ENCODE results near the gene MYO1E. TPM values are rescaled to one million over a fixed set of nuclear protein-coding genes. Genes with fewer than 3 reads are reported as not detected.
"Not testable (repeated sequence)": the region's sequence is repeated elsewhere in the genome, so short reads cannot be mapped to it uniquely, and the experiment has no call there.

The MYO1E gene
- total RNA-seq, 1 experiment from 2014 or later = 55.2 TPM

DNA sequence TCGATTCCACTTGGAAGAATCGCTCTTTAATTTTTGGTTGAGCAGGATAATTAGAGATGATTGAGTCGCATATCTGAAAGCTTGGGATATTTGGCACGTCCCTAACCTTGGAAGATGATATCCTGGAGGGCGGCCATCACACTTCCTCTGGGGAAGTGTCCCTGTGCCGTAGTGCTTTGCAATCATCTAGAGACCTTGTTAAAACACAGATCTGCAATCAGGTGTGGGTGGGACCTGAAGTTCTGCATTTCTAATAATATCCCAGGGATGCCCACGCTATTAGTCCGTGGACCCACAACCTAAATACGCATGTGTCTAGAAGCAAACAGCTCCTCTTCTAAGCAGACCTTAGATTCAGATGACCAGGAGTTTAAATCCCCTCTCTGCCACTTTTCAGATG lies 20.5 kb downstream of the MYO1E start:
- no peak for DNase-seq (ENCODE audit: low read depth)

DNA sequence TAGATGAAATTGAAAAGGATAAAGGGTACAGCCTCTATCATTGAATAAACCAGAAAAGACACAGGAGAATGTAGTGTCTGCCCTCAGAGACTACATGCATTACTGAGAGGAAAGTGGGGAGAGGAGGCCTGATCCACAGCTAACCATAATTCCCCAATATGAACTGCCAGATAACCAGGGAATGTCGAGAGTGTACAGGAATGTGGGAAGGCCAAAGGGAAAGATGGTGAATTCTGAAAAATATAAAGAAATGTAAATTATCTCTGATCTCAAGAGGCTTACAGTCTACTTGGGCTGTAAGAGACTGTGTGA lies 22.3 kb downstream of the MYO1E start:
- DNase-seq (ENCODE audit: low read depth) = no peak

DNA sequence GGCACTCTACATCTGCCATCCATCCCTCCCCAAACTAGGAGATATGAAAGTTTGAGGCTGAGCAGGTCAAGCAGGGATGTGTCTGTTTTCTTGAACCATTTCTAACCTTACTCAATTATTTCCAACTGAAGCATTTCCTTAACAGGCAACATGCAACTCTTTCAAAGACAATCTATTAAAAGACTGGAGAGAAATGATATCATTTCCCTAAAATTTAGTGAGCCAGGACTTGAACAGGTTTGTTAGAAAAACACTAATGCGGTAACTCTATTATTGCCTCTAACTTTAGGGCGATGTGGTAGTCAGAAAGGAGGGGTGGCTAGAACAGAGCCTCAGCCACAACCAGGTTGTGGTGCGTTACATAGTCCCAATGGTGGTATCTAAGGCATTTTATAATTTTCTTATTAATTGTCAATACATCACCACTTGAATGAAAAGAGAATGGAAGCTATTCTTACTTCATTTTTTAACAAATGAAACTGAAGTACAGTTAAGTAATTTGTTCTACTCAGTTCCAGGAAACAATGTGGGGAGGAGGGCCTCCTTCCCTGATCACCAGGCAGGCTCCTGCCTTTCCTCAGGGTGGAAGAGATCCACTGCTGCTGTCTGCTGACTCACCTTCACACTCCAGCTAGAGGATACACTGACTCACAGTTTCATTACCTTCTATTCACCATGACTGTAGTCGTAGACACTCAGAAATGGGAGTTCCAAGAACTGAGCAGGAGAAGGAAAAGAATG lies 22.8 kb downstream of the MYO1E start:
- DNase-seq (ENCODE audit: low read depth) = peak; percentile 92

GRCh38 chr15:59347915-59348314 lies 24.8 kb downstream of the MYO1E start:
- no peak for DNase-seq (ENCODE audit: low read depth)

- DNase-seq (ENCODE audit: low read depth) = no peak
Measured at GRCh38 chr15:59346951-59347350, 25.7 kb downstream of the MYO1E start.

DNA sequence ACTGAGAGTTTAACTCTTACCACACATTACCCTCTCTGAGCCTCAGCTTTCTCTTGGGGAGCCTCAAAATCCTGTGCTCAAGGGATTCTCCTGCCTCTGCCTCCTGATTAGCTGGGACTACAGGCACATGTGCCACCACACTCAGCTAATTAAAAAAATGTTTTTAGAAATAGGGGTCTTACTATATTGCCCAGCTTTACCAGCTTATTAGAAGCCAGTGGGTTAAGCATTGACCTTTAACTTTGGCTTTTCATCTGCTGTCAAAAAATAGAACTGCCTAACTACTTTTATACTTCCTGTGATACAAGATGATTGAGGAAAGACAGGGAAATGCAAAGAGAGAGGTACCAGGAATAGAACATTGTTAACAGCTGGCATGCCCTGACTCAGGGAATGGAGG lies 27.3 kb downstream of the MYO1E start:
- no peak for DNase-seq (ENCODE audit: low read depth)

GRCh38 chr15:59344311-59344710 lies 28.4 kb downstream of the MYO1E start:
- DNase-seq (ENCODE audit: low read depth) = no peak

DNA sequence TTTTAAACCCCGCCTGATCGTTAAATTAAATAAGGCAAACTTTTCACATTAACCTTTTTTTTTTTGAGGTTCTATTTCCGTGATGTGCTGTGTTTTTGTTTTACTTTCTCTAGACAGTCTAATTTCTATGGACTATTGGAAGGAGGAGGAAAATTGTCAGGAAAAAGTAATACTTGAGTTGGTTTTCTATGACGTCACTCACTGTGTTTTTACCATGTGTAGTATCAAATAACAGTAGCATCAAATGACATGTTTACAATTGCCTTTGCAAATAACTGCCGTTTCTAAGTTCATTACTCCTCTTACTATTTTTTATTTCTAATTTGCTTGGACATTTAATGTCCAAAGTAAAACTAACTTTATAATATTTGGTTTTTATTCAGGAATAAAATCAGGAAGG lies 32.3 kb downstream of the MYO1E start:
- DNase-seq (ENCODE audit: low read depth) = no peak

GRCh38 chr15:59339252-59339672 lies 33.4 kb downstream of the MYO1E start:
- no peak for DNase-seq (ENCODE audit: low read depth)

- DNase-seq (ENCODE audit: low read depth) = no peak
Measured at GRCh38 chr15:59338414-59338813, 34.3 kb downstream of the MYO1E start.

- not testable (repeated sequence) for DNase-seq (ENCODE audit: low read depth)
Measured at GRCh38 chr15:59336725-59337124, 35.9 kb downstream of the MYO1E start.

DNA sequence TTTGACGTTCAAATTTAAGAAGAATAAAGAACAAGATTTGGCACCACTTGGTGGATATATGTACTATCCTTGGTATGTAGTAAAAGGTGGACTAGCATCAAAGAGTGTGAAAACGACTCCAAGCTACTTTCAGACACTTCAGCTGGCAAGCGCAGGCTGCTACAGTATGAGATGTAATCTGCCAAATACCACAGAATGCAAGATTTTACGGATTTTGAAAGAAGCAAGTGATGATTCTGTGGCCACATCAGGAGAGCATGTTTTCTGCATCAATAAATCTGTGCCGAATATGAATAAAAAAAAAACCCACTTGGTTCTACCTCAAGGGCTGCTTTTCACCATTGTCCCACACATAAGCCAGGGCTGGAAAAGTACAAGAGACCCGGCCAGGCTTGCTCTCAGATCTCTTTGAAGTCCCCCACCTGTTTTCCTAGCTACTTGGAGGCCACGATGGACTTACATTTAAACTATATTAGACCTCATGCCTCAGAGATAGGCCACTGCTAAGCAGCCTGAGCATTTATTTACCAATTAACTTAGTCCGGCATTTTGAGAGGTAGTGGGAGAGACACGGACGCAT lies 37.4 kb downstream of the MYO1E start:
- DNase-seq (ENCODE audit: low read depth) = peak; percentile 47

DNA sequence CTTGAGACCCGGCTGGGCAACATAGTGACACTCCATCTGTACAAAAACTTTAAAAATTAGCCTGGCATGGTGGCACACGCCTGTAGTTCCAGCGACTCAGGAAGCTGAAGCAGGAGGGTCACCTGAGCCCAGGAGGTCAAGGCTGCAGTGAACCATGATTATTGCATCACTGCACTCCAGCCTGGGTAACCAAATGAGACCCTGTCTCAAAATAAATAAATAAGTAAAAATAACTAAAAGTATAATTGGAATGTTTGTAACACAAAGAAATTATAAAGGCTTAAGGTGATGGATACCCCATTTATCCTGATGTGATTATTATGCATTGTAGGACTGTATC lies 38.6 kb downstream of the MYO1E start:
- no peak for DNase-seq (ENCODE audit: low read depth)

GRCh38 chr15:59333401-59334075 lies 39.1 kb downstream of the MYO1E start:
- no peak for DNase-seq (ENCODE audit: low read depth)

- no peak for DNase-seq (ENCODE audit: low read depth)
Measured at GRCh38 chr15:59332009-59332408, 40.7 kb downstream of the MYO1E start.

DNA sequence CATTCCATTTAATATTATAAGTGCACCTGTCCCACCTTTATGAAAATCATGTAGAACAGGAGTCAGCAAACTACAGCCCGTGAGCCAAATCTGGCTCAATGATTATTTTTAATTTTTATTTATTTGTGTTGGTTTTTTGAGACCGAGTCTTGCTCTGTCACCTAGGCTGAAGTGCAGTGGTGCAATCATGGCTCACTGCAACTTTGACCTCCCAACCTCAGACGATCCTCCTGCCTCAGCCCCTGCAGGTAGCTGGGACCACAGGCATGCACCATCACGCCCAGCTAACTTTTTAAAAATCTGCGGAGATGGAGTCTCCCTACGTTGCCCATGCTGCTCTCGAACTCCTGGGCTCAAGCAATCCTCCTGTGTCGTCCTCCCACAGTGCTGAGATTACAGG lies 42.0 kb downstream of the MYO1E start:
- DNase-seq (ENCODE audit: low read depth) = no peak

- DNase-seq (ENCODE audit: low read depth) = peak; percentile 27
Measured at GRCh38 chr15:59329570-59330350, 42.9 kb downstream of the MYO1E start.

- no peak for DNase-seq (ENCODE audit: low read depth)
Measured at GRCh38 chr15:59329091-59329490, 43.6 kb downstream of the MYO1E start.

DNA sequence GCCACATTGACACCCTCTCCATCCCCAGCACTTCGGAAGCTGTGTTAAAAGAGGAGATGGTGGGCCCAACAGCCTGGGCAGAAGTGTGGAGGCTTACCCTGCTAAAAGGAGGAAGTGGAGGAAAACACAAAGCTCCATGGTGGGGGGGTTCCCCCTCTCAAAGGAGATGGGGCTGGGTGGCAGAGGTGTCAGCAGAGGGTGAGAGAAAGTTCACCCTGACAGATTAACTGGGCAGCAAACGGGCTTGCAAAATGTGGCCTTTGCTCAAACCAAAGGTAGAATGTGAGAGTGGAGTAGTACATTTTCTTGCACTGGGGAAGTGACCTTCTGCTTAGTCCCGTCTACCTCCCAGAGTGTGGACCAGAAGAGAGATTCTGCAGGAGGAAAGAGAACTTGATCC lies 44.7 kb downstream of the MYO1E start:
- DNase-seq (ENCODE audit: low read depth) = no peak

DNA sequence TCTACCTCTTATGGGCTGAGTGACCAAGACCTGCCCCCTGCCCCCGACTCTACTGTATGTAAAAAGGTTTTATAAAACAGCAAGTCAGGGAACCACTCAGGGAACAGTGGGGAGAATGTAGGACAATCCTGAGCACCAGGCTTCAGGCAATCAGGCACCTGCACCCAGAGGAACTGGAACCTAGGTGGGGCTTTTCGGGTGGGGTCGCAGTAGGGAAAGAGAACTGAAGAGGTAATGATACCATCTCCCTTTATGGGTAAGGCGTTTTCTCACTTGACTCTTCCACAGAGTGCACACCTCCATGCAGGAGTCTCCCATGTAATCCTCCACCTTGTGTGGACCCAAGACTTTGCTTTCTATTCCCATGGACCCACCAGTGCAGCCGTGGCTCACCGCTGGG lies 45.8 kb downstream of the MYO1E start:
- no peak for DNase-seq (ENCODE audit: low read depth)

- no peak for DNase-seq (ENCODE audit: low read depth)
Measured at GRCh38 chr15:59322056-59322759, 50.5 kb downstream of the MYO1E start.

Measured in RPMI7951 (cell line).